Pancreas (tissue), 10 donors: Measurements from ENCODE around the gene ITGB2. TPM values are rescaled to one million over a fixed set of nuclear protein-coding genes. Genes with fewer than 3 reads are reported as not detected.
A peak's percentile ranks its signal among the peaks of the same experiment; 100 is the strongest.

ENCODE experiments used
- ATAC-seq, 4 donors: fragments of 200-7000 bp; cut with Tn5 transposase; one replicate each; pipeline versions ENCODE4 v1.8.0 to v1.9.1; 2020; ENCODE audit warnings: mild to moderate bottlenecking in 4 of 4, moderate library complexity in 4 of 4
- DNase-seq, 6 donors: peaks; one replicate each; pipeline ENCODE4 v3.0.0-alpha.2; 2020
- FAIRE-seq: peaks from 2 replicates; lab custom pipeline; 2012; peaks lifted over from hg19 to GRCh38; lab: Jason Lieb, UNC
- H3K27ac ChIP-seq, 4 donors: fragments of 200-600 bp; sonication (generic); 1 replicate in 3 of 4; 2 replicates in 1 of 4; pipeline versions ENCODE4 v1.5.0 to v1.8.0; 2020
- H3K27me3 ChIP-seq, 4 donors: fragments of 200-600 bp; one replicate each; pipeline ENCODE4 v1.8.0; 2021
- H3K36me3 ChIP-seq, 3 donors: fragments of 200-600 bp; sonication (generic) in 1 of 3; one replicate each; pipeline versions ENCODE4 v1.5.0 to v1.8.0; 2020 to 2021
- H3K4me1 ChIP-seq, 3 donors: fragments of 200-600 bp; one replicate each; pipeline ENCODE4 v1.8.0; 2021
- H3K4me3 ChIP-seq, 4 donors: fragments of 200-600 bp; sonication (generic) in 2 of 4; one replicate each; pipeline versions ENCODE4 v1.5.0 to v1.8.0; 2020 to 2021
- H3K9me3 ChIP-seq, 4 donors: fragments of 200-600 bp; one replicate each; pipeline ENCODE4 v1.8.0; 2021
- CTCF ChIP-seq, 4 donors: fragments of 200-600 bp; sonication (generic) in 3 of 4; IDR thresholded peaks; one replicate each; pipeline versions ENCODE4 v1.5.0 to v1.8.0; 2021; ENCODE audit warnings: antibody characterized with exemption in 4 of 4
- whole genome bisulfite sequencing, 2 donors: extraction: QIAGEN DNeasy Blood & Tissue Kit; methylation state at CpG; one replicate each; pipeline ENCODE4 v1.1.7; 2013; 5-methylcytosine and 5-hydroxymethylcytosine counted together
- intact Hi-C, 3 donors: fragments of 100-400 bp; cut with DNase I; formaldehyde crosslinking; loops; one replicate each; pipeline versions ENCODE4 v1.11.1 to v1.14.2; 2022
- polyA plus RNA-seq, 2 donors: library from polyadenylated mRNA; stranded (reverse); fragments of 200-250 nt; gene quantifications; one replicate each; pipeline ENCODE4 v1.2.3, GENCODE V29; 2013
- total RNA-seq, 6 donors: library from RNA; stranded (reverse); fragmentation: NEBNext Ultra II Directional in 4 of 6; extraction: Animal tissue kit (Norgen Biotek cat#: 25700) in 4 of 6; gene quantifications; one replicate each; pipeline versions ENCODE4 v1.2.1 to v1.2.4, GENCODE V29; 2021 to 2023
- donor health status: healthy with polysubstance abuse.
- donor health status: DM: no; HTN: no; CAD: no; lungs with moderate emphysema.
- donor health status: DM: no; HTN: no; CAD: no.
- donor health status: control.
- donor health status: control.
- donor health status: Bipolar disorder and iron deficiency.
- donor health status: DM: yes; HTN: yes; CAD: no.
- donor health status: DM: no; HTN: no; CAD: no.
- donor health status: DM: no; HTN: no; CAD: no.
- donor health status: DM: yes; HTN: yes; CAD: no.

ITGB2 gene
- total and polyA plus RNA-seq, 8 donors, result 1.1 to 88.0 (median 11.6) TPM

- ATAC-seq (no peak), FAIRE-seq (no peak), DNase-seq (no peak)
- Histone ChIP-seq H3K4me1 (no peaks in the 10 kb centered on the region), H3K4me3 (no peak overlapping the region), H3K27ac (no peak overlapping the region), H3K9me3 (no peaks in the 10 kb centered on the region), H3K27me3 (no peaks in the 10 kb centered on the region), H3K36me3 (peaks cover 0 to 52% (median 24%) of the 10 kb centered on the region in 3 donors)
- intact Hi-C loops, result no loop called here
- 92 to 95% methylated on average over 14 of the region's 14 CpGs for WGBS, 2 donors
- TF ChIP-seq CTCF (IDR thresholded peaks at IDR 0.05), result no peak
These were observed 65.1 kb downstream of the ITGB2 start for GRCh38 chr21:44855572-44855971.

- WGBS, 2 donors, result 90 to 93% methylated on average over 31 of the region's 31 CpGs
- no peak overlapping the region for H3K4me3 ChIP-seq
- no peaks in the 10 kb centered on the region for H3K27me3 ChIP-seq
- no peak overlapping the region for H3K27ac ChIP-seq
- no peak for TF ChIP-seq CTCF (IDR thresholded peaks at IDR 0.05)
- peaks cover 0 to 56% (median 32%) of the 10 kb centered on the region in 3 donors for H3K36me3 ChIP-seq
- peak in 1 of 6 donors; percentile 47 for DNase-seq
- ATAC-seq, result no peak
- FAIRE-seq, result no peak
- intact Hi-C loops, result no loop called here
- H3K9me3 ChIP-seq, result no peaks in the 10 kb centered on the region
- no peaks in the 10 kb centered on the region for H3K4me1 ChIP-seq
These were observed 65.8 kb downstream of the ITGB2 start for GRCh38 chr21:44854664-44855446.

- Histone ChIP-seq H3K4me3 (no peak overlapping the region), H3K9me3 (no peaks in the 10 kb centered on the region), H3K27me3 (no peaks in the 10 kb centered on the region), H3K4me1 (no peaks in the 10 kb centered on the region), H3K27ac (no peak overlapping the region), H3K36me3 (peaks cover 0 to 60% (median 34%) of the 10 kb centered on the region in 3 donors)
- FAIRE-seq, result no peak
- intact Hi-C loops, result no loop called here
- ATAC-seq, result no peak
- 92 to 95% methylated on average over 14 of the region's 14 CpGs for WGBS, 2 donors
- no peak for TF ChIP-seq CTCF (IDR thresholded peaks at IDR 0.05)
- DNase-seq, result no peak
These were observed 66.4 kb downstream of the ITGB2 start for GRCh38 chr21:44854391-44854663.

- 90 to 93% methylated on average over 34 of the region's 34 CpGs for WGBS, 2 donors
- no peak overlapping the region for H3K4me3 ChIP-seq
- no peaks in the 10 kb centered on the region for H3K27me3 ChIP-seq
- H3K36me3 ChIP-seq, result peaks cover 0 to 55% (median 30%) of the 10 kb centered on the region in 3 donors
- H3K4me1 ChIP-seq, result no peaks in the 10 kb centered on the region
- no peaks in the 10 kb centered on the region for H3K9me3 ChIP-seq
- no peak for TF ChIP-seq CTCF (IDR thresholded peaks at IDR 0.05)
- intact Hi-C loops, result no loop called here
- no peak overlapping the region for H3K27ac ChIP-seq
- ATAC-seq, result peak in 1 of 4 donors; percentile 19
- DNase-seq, result no peak
- FAIRE-seq, result no peak
These were observed 66.9 kb downstream of the ITGB2 start for GRCh38 chr21:44853601-44854390.
